Left ventricle myocardium inferior (tissue), 1 donor: Measurements from ENCODE around the gene CSTB. TPM values are rescaled to one million over a fixed set of nuclear protein-coding genes. Genes with fewer than 3 reads are reported as not detected.

Experiments used
- DNase-seq: peaks from one replicate; pipeline ENCODE4 v3.0.0-alpha.2; 2020
- H3K27ac ChIP-seq: fragments of 200-600 bp; replicated peaks from 2 replicates; pipeline ENCODE4 v1.8.0; 2021
- H3K27me3 ChIP-seq: fragments of 200-600 bp; 2 replicates; pipeline ENCODE4 v1.8.0; 2021; ENCODE audit warnings: low read depth
- H3K36me3 ChIP-seq: fragments of 200-600 bp; 2 replicates; pipeline ENCODE4 v1.8.0; 2021
- H3K4me1 ChIP-seq: fragments of 200-600 bp; 2 replicates; pipeline ENCODE4 v1.8.0; 2021
- H3K4me3 ChIP-seq: fragments of 200-600 bp; 2 replicates; pipeline ENCODE4 v1.8.0; 2021; ENCODE audit warnings: mild to moderate bottlenecking, moderate library complexity
- H3K9me3 ChIP-seq: fragments of 200-600 bp; replicated peaks from 2 replicates; pipeline ENCODE4 v1.8.0; 2021
- CTCF ChIP-seq: fragments of 200-600 bp; IDR thresholded peaks from 2 replicates; pipeline ENCODE4 v1.8.0; 2021; ENCODE audit warnings: antibody characterized with exemption, mild to moderate bottlenecking, borderline replicate concordance
- intact Hi-C: fragments of 100-400 bp; cut with micrococcal nuclease; formaldehyde crosslinking; loops from one replicate; pipeline ENCODE4 v1.11.0; 2022
- total RNA-seq: library from RNA; stranded (reverse); fragmentation: NEBNext Ultra II Directional; extraction: Animal tissue kit (Norgen Biotek cat#: 25700); gene quantifications from one replicate; pipeline ENCODE4 v1.2.1, GENCODE V29; 2021
- donor health status: DM: no; HTN: yes; CAD: no; lungs with severe emphysema.

The CSTB gene
- total RNA-seq, 1 donor from 2014 or later: 40.6 TPM

- peaks cover 14% of the 10 kb centered on the region for H3K4me1 ChIP-seq
- intact Hi-C loops: no loop called here
- H3K4me3 ChIP-seq: no peak overlapping the region
- no peak for TF ChIP-seq CTCF
- no peaks in the 10 kb centered on the region for H3K9me3 ChIP-seq
- DNase-seq: no peak
- no peaks in the 10 kb centered on the region for H3K27me3 ChIP-seq
- H3K27ac ChIP-seq: no peak overlapping the region
- H3K36me3 ChIP-seq: peaks cover 9% of the 10 kb centered on the region
Measured at GRCh38 chr21:43808367-43808766, 32.3 kb upstream of the CSTB start.

- DNase-seq: no peak
- peaks cover 7% of the 10 kb centered on the region for H3K4me1 ChIP-seq
- H3K27ac ChIP-seq: no peak overlapping the region
- H3K9me3 ChIP-seq: no peaks in the 10 kb centered on the region
- intact Hi-C loops: no loop called here
- H3K36me3 ChIP-seq: peaks cover 32% of the 10 kb centered on the region
- no peak for TF ChIP-seq CTCF
- no peak overlapping the region for H3K4me3 ChIP-seq
- no peaks in the 10 kb centered on the region for H3K27me3 ChIP-seq
Measured at GRCh38 chr21:43806017-43806710, 30.1 kb upstream of the CSTB start.

GRCh38 chr21:43805275-43805800, 29.2 kb upstream of the CSTB start:
- H3K36me3 ChIP-seq: peaks cover 40% of the 10 kb centered on the region
- H3K4me3 ChIP-seq: no peak overlapping the region
- H3K4me1 ChIP-seq: no peaks in the 10 kb centered on the region
- no peak for TF ChIP-seq CTCF
- no peaks in the 10 kb centered on the region for H3K27me3 ChIP-seq
- intact Hi-C loops: no loop called here
- DNase-seq: no peak
- no peaks in the 10 kb centered on the region for H3K9me3 ChIP-seq
- no peak overlapping the region for H3K27ac ChIP-seq

- DNase-seq: no peak
- intact Hi-C loops: no loop called here
- Histone ChIP-seq H3K36me3 (peaks cover 56% of the 10 kb centered on the region), H3K27ac (no peak overlapping the region), H3K27me3 (no peaks in the 10 kb centered on the region), H3K9me3 (no peaks in the 10 kb centered on the region), H3K4me1 (no peaks in the 10 kb centered on the region), H3K4me3 (no peak overlapping the region)
- TF ChIP-seq CTCF: no peak
Measured at GRCh38 chr21:43803558-43804300, 27.6 kb upstream of the CSTB start.

GRCh38 chr21:43802713-43803313, 26.7 kb upstream of the CSTB start:
- Histone ChIP-seq H3K4me3 (no peak overlapping the region), H3K4me1 (no peaks in the 10 kb centered on the region), H3K9me3 (no peaks in the 10 kb centered on the region), H3K27me3 (no peaks in the 10 kb centered on the region), H3K27ac (no peak overlapping the region), H3K36me3 (peaks cover 65% of the 10 kb centered on the region)
- no peak for DNase-seq
- TF ChIP-seq CTCF: no peak
- intact Hi-C loops: no loop called here
